GM12878 (cell line): ENCODE data around the gene AFG1L. TPM values are rescaled to one million over a fixed set of nuclear protein-coding genes. Genes with fewer than 3 reads are reported as not detected.

Source experiments
- ATAC-seq: fragments of 200-7000 bp; cut with Tn5 transposase; 3 replicates; pipeline ENCODE4 v1.9.1; 2020; ENCODE audit warnings: mild to moderate bottlenecking, moderate library complexity
- BruUV-seq: library from RNA; stranded (reverse); fragments of 400-500 nt; replicated peaks from 2 replicates; lab custom pipeline; 2021; lab: Mats Ljungman, UMichigan
- CTCF ChIA-PET: fragments of 300-600 bp; sonication (Branson Sonifier 250); formaldehyde crosslinking; extraction: SDS; loops from one replicate; lab custom pipeline; 2021; ENCODE audit warnings: inconsistent platforms; lab: Yijun Ruan, JAX
- POLR2A ChIA-PET: fragments of 350-600 bp; formaldehyde crosslinking; extraction: SDS; loops from one replicate; lab custom pipeline; 2021; ENCODE audit warnings: inconsistent platforms; lab: Charles Lee
- RAD21 ChIA-PET: fragments of 300-600 bp; sonication (Branson Sonifier 250); formaldehyde crosslinking; loops from one replicate; lab custom pipeline; 2023; ENCODE audit warnings: antibody characterized with exemption; ENCODE audit not compliant: unreplicated experiment; lab: Charles Lee
- SMC1A ChIA-PET: fragments of 300-600 bp; sonication (Branson Sonifier 250); formaldehyde crosslinking; loops from one replicate; lab custom pipeline; 2023; ENCODE audit not compliant: unreplicated experiment, uncharacterized antibody; lab: Charles Lee
- DNase-seq: peaks from one replicate; pipeline ENCODE4 v3.0.0-alpha.2; 2011; ENCODE audit warnings: low read depth, low spot score
- FAIRE-seq: peaks from 3 replicates; lab custom pipeline; 2011; peaks lifted over from hg19 to GRCh38; lab: Jason Lieb, UNC
- H2AFZ ChIP-seq: 2 replicates; pipeline ENCODE4 v1.6.0; 2011; ENCODE audit warnings: low read depth, low read length, control low read depth; ENCODE audit not compliant: control insufficient read depth
- H3K27ac ChIP-seq: 2 replicates; pipeline ENCODE4 v1.5.1; 2011; ENCODE audit warnings: control low read depth; ENCODE audit not compliant: control insufficient read depth, insufficient read depth
- H3K27me3 ChIP-seq, 2 experiments: replicated peaks in 1 of 2; 2 replicates each; pipeline versions ENCODE4 v1.6.0 to v1.6.1; 2011; ENCODE audit warnings: low read length in 1 of 2; ENCODE audit not compliant: control insufficient read depth in 2 of 2, insufficient read depth in 2 of 2
- H3K36me3 ChIP-seq, 2 experiments: 2 replicates each; pipeline ENCODE4 v1.5.1; 2011; ENCODE audit warnings: low read length in 1 of 2; ENCODE audit not compliant: control insufficient read depth in 2 of 2, insufficient read depth in 2 of 2
- H3K4me1 ChIP-seq: 2 replicates; pipeline ENCODE4 v1.6.1; 2011; ENCODE audit warnings: mild to moderate bottlenecking, low read length, moderate library complexity, mixed read lengths; ENCODE audit not compliant: control insufficient read depth, insufficient read depth
- H3K4me2 ChIP-seq: 2 replicates; pipeline ENCODE4 v1.6.0; 2011; ENCODE audit warnings: control low read depth; ENCODE audit not compliant: control insufficient read depth, insufficient read depth
- H3K4me3 ChIP-seq: fragments of 200-600 bp; sonication (generic); 2 replicates; pipeline ENCODE4 v1.5.1; 2016
- H3K79me2 ChIP-seq: 2 replicates; pipeline ENCODE4 v1.6.0; 2011; ENCODE audit warnings: low read length; ENCODE audit not compliant: control insufficient read depth, insufficient read depth
- H3K9ac ChIP-seq: 2 replicates; pipeline ENCODE4 v1.8.0; 2011; ENCODE audit warnings: low read length, control low read depth, mixed read lengths; ENCODE audit not compliant: control insufficient read depth, insufficient read depth
- H3K9me3 ChIP-seq: replicated peaks from 3 replicates; pipeline ENCODE4 v1.5.1; 2011; ENCODE audit warnings: mild to moderate bottlenecking, low read length; ENCODE audit not compliant: control insufficient read depth, insufficient read depth
- H4K20me1 ChIP-seq: 2 replicates; pipeline ENCODE4 v1.6.0; 2011; ENCODE audit not compliant: control insufficient read depth, insufficient read depth
- ATF7 ChIP-seq: fragments of 450-650 bp; IDR thresholded peaks from 2 replicates; pipeline ENCODE4 v1.6.1; 2016; ENCODE audit warnings: low read depth, mild to moderate bottlenecking
- BHLHE40 ChIP-seq, 2 experiments: fragments of 450-650 bp in 1 of 2; IDR thresholded peaks; 2 replicates each; pipeline ENCODE4 v1.6.1; 2011 to 2017; ENCODE audit warnings: low read depth in 2 of 2, borderline replicate concordance in 1 of 2, improper control_type of control experiment in 1 of 2, low read length in 1 of 2, mild to moderate bottlenecking in 1 of 2
- CBFB ChIP-seq: IDR thresholded peaks from 2 replicates; pipeline ENCODE4 v1.6.1; 2016; ENCODE audit warnings: antibody characterized with exemption, low read depth
- MTA3 ChIP-seq: IDR thresholded peaks from 2 replicates; pipeline ENCODE4 v1.6.1; 2012; ENCODE audit warnings: low read length, inconsistent platforms, borderline replicate concordance
- MYB ChIP-seq: fragments of 150-350 bp; IDR thresholded peaks from 2 replicates; pipeline ENCODE4 v1.6.1; 2014; ENCODE audit warnings: mild to moderate bottlenecking, low read depth, low read length, borderline replicate concordance
- MYC ChIP-seq: IDR thresholded peaks from 2 replicates; pipeline ENCODE4 v1.6.1; 2011; ENCODE audit warnings: mild to moderate bottlenecking, low read length, moderate library complexity, inconsistent platforms; ENCODE audit not compliant: insufficient read depth, insufficient replicate concordance, insufficient read length, severe bottlenecking
- NBN ChIP-seq: fragments of 450-650 bp; IDR thresholded peaks from 2 replicates; pipeline ENCODE4 v1.6.1; 2016
- NFIC ChIP-seq: IDR thresholded peaks from 2 replicates; pipeline ENCODE4 v1.6.1; 2012; ENCODE audit warnings: low read depth, mild to moderate bottlenecking, inconsistent platforms, low read length, moderate library complexity
- NFXL1 ChIP-seq: fragments of 450-650 bp; IDR thresholded peaks from 2 replicates; pipeline ENCODE4 v1.6.1; 2017; ENCODE audit warnings: antibody characterized with exemption, mild to moderate bottlenecking, borderline replicate concordance
- NKRF ChIP-seq: fragments of 450-650 bp; conservative IDR thresholded peaks from 2 replicates; pipeline ENCODE4 v1.6.1; 2017; ENCODE audit warnings: mild to moderate bottlenecking, moderate library complexity
- NR2C1 ChIP-seq: fragments of 450-650 bp; IDR thresholded peaks from 2 replicates; pipeline ENCODE4 v1.6.1; 2017; ENCODE audit warnings: antibody characterized with exemption, mild to moderate bottlenecking, moderate library complexity
- NR2C2 ChIP-seq: IDR thresholded peaks from 2 replicates; pipeline ENCODE4 v1.6.1; 2011; ENCODE audit warnings: borderline replicate concordance, low read depth; ENCODE audit not compliant: control insufficient read depth, insufficient read length
- NR2F1 ChIP-seq: fragments of 450-650 bp; conservative IDR thresholded peaks from 2 replicates; pipeline ENCODE4 v1.6.1; 2017; ENCODE audit warnings: mild to moderate bottlenecking
- POLR2A ChIP-seq: IDR thresholded peaks from 2 replicates; pipeline ENCODE4 v1.6.1; 2011; ENCODE audit warnings: low read depth, mild to moderate bottlenecking, low read length
- RFX5 ChIP-seq: IDR thresholded peaks from 2 replicates; pipeline ENCODE4 v1.6.1; 2011; ENCODE audit warnings: low read depth, low read length, improper control_type of control experiment
- SREBF2 ChIP-seq: IDR thresholded peaks from 2 replicates; pipeline ENCODE4 v1.6.1; 2012; ENCODE audit warnings: mild to moderate bottlenecking, low read length
- STAT3 ChIP-seq: IDR thresholded peaks from 2 replicates; pipeline ENCODE4 v1.6.1; 2011; ENCODE audit warnings: low read depth, low read length, improper control_type of control experiment
- TCF12 ChIP-seq: IDR thresholded peaks from 2 replicates; pipeline ENCODE4 v1.6.1; 2011; ENCODE audit warnings: low read depth, mild to moderate bottlenecking, low read length
- WGBS: methylation state at CpG from one replicate; pipeline ENCODE4 v1.1.6; 2016; ENCODE audit warnings: low lambda C conversion rate; ENCODE audit not compliant: insufficient replicate concordance, insufficient coverage; ENCODE audit errors: missing lambda C conversion rate; 5-methylcytosine and 5-hydroxymethylcytosine counted together
- in situ Hi-C: fragments of 300-500 bp; cut with MboI; formaldehyde crosslinking; loops from 9 replicates; pipeline ENCODE4 v1.14.3; 2018; ENCODE audit warnings: mixed read lengths
- intact Hi-C: fragments of 100-400 bp; cut with micrococcal nuclease; formaldehyde crosslinking; loops from one replicate; pipeline ENCODE4 v1.14.2; 2022; ENCODE audit not compliant: unreplicated experiment
- polyA plus RNA-seq, 11 experiments: library from polyadenylated mRNA; depleted of rRNA in 4 of 11; unstranded in 6 of 11; stranded (reverse) in 5 of 11; fragments of >200 nt; fragmentation: Nextera tagmentation in 4 of 11; fragmentation: Illumina TruSeq in 1 of 11; extraction: Ambion mirVana in 4 of 11; extraction: Trizol in 1 of 11; gene quantifications; 1 replicate in 1 of 11; 2 replicates in 10 of 11; pipeline versions ENCODE4 v1.2.1 to v1.2.3, GENCODE V29; 2011 to 2016; ENCODE audit warnings: inconsistent platforms in 2 of 11, missing spikeins in 2 of 11, low read depth in 1 of 11
- total RNA-seq, 4 experiments: library from RNA; depleted of rRNA in 3 of 4; stranded (reverse); fragments of >200 nt in 3 of 4; fragmentation: Illumina TruSeq in 1 of 4; extraction: Trizol in 1 of 4; gene quantifications; 2 replicates each; pipeline versions ENCODE4 v1.2.1 to v1.2.3, GENCODE V29; 2013 to 2021

Gene AFG1L
- total and polyA plus RNA-seq, 10 of the 15 experiments (the other 5 are each of a cell fraction or from before 2014, with no cell fraction given) = 2.3 to 9.0 (median 4.3) TPM

- TF ChIP-seq NKRF (no peak), NR2C1 (no peak), CBFB (no peak), MYB (no peak)
Observed at GRCh38 chr6:108321253-108321747, 26.4 kb downstream of the AFG1L start (continued).

GRCh38 chr6:108322728-108323127 is 27.9 kb downstream of the AFG1L start:
- H4K20me1 ChIP-seq = no peaks in the 10 kb centered on the region
- FAIRE-seq (no peak), ATAC-seq (no peak), DNase-seq (no peak)
- no peak overlapping the region for H3K4me2 ChIP-seq
- ChIA-PET POLR2A (no interaction called here), RAD21 (no interaction called here), SMC1A (no interaction called here), CTCF (interaction anchor here (0.6 kb wide), 1 partner anchor 46 kb away, joined by 3 read pairs; no protein-coding TSS in a partner anchor)
- 84% methylated on average over 3 of the region's 3 CpGs for WGBS
- in situ Hi-C loops (no loop called here), intact Hi-C loops (no loop called here)
- no peak overlapping the region for H3K9ac ChIP-seq
- no peaks in the 10 kb centered on the region for H3K4me1 ChIP-seq
- TF ChIP-seq CBFB = no peak
- TF ChIP-seq MYC = no peak
- TF ChIP-seq NBN = no peak
- no peak for TF ChIP-seq MTA3
- TF ChIP-seq NR2C2 = no peak
- no peak for TF ChIP-seq STAT3
- TF ChIP-seq NFIC = no peak
- TF ChIP-seq SREBF2 = no peak
- TF ChIP-seq TCF12 = no peak
- TF ChIP-seq NKRF = no peak
- no peak for TF ChIP-seq POLR2A
- TF ChIP-seq ATF7 = no peak
- no peak for TF ChIP-seq BHLHE40 (IDR thresholded peaks at IDR 0.05; ENCODE audit: borderline replicate concordance in 1 of 2, low read depth in 2 of 2, low read length in 1 of 2)
- TF ChIP-seq NR2F1 = no peak
- no peak for TF ChIP-seq RFX5
- TF ChIP-seq NFXL1 = no peak
- H3K79me2 ChIP-seq = no peaks in the 10 kb centered on the region
- H3K36me3 ChIP-seq = no peaks in the 10 kb centered on the region
- no peaks in the 10 kb centered on the region for H3K27me3 ChIP-seq
- no peak overlapping the region for H3K4me3 ChIP-seq
- H3K9me3 ChIP-seq = no peaks in the 10 kb centered on the region
- no peak overlapping the region for H3K27ac ChIP-seq
- no TSS peak for BruUV-seq
- H2AFZ ChIP-seq = no peak overlapping the region
